GM18909 (cell line): ENCODE measurements around the gene OSBPL3.
A peak's percentile ranks its signal among the peaks of the same experiment; 100 is the strongest.

ENCODE experiments used
- ATAC-seq: cut with Tn5 transposase; IDR thresholded peaks from one replicate; pipeline ENCODE4 v1.9.1; 2021; ENCODE audit warnings: mild to moderate bottlenecking; ENCODE audit not compliant: unreplicated experiment, poor library complexity

OSBPL3 gene

GRCh38 chr7:24836084-24836483 lies 143.9 kb downstream of the OSBPL3 start:
- ATAC-seq, result peak; percentile 84

DNA sequence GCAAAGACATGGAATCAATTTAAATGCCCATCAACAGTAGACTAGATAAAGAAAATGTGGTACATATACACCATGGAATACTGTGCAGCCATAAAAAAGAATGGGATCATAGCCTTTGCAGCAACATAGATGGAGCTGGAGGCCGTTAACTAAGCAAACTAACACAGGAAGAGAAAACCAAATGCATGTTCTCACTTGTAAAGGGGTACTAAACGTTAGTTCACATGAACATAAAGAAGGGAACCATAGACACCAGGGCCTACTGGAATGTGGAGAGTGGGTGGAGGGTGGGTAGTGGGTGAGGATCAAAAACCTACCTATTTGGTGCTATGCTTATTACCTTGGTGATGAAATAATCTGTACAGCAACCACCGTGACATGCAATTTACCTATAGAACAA lies 144.3 kb downstream of the OSBPL3 start:
- ATAC-seq, result peak; percentile 11

DNA sequence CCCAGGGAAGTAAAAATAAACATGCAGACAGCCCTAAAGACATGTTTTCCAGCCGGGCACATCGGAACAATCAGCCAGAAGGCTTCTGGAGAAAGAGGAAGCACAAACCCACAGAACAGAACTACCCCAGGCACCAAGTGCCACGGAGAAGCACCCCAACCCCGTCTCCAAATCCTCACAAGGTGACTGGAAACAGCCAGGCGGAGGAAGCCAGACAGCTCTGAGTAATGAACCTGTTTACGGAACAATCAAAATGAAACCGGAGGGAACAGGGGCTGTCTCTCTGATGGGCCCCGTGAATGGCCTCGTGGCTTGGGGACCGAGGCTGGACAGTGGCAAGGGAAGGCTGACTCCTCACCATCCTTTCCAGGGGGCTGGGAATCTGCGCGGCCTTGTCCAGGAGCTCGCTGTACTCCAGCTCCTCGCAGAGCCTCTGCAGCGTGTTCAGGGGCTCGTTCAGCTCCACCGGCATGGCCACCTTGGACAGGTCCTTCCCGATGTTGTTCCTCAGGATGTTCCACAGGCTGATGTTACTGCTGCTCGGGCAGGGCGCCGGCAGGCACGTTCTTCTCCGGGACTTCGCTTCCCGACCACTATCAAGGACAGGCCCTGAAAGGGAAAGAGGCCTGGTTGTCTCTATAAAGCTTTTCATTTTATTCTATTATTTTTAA lies 145.7 kb downstream of the OSBPL3 start:
- ATAC-seq, result peak; percentile 45

DNA sequence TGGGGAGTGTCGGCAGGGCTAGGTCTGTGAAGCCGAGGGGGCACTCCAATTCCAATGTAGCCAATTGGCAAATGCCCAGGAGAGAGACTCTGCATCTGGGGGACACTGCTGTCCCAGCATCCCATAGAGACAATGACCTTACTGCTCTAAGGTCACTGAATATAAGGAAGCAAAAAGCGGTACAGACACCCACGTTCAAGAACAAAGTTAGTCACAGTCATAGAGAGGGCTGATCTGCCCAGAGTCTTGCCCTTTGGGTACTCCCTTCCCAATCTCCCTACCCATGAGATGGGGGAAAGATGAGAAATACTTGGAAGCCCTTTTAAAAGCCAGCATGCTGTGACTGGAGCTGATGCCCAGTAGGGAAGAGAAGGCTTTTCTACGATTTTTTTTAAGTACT lies 146.4 kb downstream of the OSBPL3 start:
- ATAC-seq, result no peak

GRCh38 chr7:24831240-24831639 lies 148.7 kb downstream of the OSBPL3 start:
- no peak for ATAC-seq

GRCh38 chr7:24830440-24831050 lies 149.4 kb downstream of the OSBPL3 start:
- no peak for ATAC-seq

- no peak for ATAC-seq
Observed at GRCh38 chr7:24829787-24830186, 150.2 kb downstream of the OSBPL3 start.

GRCh38 chr7:24828891-24829661 lies 150.9 kb downstream of the OSBPL3 start:
- ATAC-seq, result no peak

DNA sequence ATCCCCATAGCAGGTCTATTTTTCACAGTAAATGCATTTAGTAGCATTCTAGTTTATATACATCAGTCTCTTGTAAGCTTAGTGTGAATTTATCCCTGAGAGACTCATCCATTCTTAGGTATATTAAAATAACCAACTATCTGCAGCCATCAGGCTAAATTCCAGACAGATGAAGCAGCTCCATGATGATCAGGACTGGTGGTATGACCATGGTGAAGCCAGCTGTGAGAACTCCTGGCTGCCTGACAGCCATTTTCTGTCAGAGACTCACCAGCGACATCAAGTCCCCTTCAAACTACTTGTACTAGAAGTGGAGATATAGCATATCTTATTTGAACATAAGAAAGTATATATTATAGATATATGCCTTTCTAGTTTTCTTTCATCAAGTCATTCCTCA lies 152.4 kb downstream of the OSBPL3 start:
- ATAC-seq, result no peak

DNA sequence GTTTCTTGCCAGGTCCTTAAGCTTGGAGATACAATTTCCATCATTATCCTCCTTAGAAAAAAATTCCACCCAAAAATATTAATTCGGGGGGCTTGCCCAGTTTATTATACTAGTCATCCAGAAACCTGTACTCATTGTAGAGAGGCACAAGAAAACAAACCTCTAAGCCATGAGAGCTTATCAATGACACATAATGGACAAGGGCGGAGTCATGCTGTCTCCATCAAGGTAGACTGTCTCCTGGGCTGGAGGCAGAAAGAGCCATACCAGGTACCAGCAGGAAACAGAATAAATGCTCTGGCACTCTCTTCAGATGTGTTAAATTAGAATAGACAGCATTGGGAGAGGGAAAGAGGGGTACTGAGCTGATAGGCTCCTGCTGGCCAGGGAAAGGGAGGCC lies 153.0 kb downstream of the OSBPL3 start:
- no peak for ATAC-seq

GRCh38 chr7:24826662-24827020 lies 153.3 kb downstream of the OSBPL3 start:
- ATAC-seq, result no peak

- ATAC-seq, result no peak
Observed at GRCh38 chr7:24825931-24826661, 153.9 kb downstream of the OSBPL3 start.

- ATAC-seq, result no peak
Observed at GRCh38 chr7:24825381-24825794, 154.6 kb downstream of the OSBPL3 start.

DNA sequence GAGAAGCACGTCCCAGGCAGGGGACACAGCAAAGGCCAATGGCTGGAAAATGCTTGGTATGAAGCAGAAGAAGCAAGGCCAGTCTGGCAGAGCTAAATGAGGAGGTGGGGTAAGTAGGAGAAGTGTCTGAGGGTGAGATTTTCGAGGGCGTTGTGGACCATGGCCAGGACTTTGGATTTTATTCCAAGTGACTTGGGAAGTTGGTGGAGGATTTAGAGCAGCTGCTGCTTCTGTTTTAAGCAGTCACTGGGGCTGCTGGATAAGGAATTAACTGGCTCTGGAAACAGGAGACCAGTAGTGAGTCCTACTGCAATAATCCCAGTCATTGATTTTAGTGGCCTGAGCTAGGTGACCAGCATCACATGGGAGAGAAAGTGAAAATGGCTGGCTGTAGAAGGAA lies 155.1 kb downstream of the OSBPL3 start:
- no peak for ATAC-seq

DNA sequence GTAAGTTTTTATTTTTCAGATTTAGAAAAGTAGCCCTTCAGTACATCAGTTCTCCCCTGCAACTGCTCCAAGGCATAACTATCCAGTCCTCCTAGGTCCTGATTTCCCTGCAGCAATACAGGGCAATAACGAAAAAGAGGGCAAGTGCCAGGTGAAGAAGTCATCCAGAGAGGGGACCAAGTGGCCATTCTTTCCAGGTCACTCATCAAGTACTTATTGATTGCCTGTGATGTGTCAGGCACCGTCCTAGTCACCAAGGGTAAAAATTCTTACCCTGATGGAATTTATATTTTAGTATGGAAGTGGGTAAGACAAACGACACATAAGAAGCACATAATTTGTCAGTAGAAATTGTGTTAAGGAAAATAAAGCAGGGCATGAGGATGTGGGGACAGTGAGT lies 155.6 kb downstream of the OSBPL3 start:
- no peak for ATAC-seq

GRCh38 chr7:24821754-24822054 lies 158.3 kb downstream of the OSBPL3 start:
- ATAC-seq, result no peak

DNA sequence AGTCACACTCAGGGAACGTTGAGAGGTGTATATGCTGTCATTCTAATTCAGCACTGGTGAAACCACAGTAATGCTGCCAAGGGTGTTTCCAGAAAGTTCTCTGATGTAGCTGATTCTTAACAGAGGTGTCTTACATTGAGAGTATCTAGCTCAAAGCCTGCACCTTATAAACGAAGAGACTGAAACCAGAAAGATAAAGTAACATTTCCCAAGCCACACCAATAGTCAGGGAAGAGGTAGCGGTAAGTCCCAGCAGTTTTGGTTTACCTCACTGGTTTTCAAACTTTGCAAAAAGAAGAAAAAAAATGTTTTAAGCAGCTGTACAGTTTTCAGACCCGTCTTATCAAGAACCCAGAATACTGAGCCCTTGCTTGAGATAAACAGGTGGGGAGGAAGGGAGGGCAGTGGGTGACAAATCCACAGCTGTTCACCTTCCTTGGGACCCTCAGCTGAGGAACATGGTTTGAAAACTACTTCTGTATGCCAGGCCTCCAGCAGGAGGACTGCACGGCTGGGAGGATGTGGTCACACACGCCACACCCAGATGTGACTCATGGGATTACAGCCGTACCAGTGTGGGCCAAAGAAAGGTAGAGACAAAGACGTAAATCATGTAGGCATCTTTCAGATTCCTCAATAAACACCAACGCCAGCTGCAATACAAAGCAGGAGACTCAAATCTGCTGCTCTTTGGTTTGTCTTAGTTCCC lies 158.8 kb downstream of the OSBPL3 start:
- ATAC-seq, result peak; percentile 88

GRCh38 chr7:24820730-24821044 lies 159.3 kb downstream of the OSBPL3 start:
- ATAC-seq, result no peak

- ATAC-seq, result peak; percentile 63
Observed at GRCh38 chr7:24819916-24820689, 159.9 kb downstream of the OSBPL3 start.

DNA sequence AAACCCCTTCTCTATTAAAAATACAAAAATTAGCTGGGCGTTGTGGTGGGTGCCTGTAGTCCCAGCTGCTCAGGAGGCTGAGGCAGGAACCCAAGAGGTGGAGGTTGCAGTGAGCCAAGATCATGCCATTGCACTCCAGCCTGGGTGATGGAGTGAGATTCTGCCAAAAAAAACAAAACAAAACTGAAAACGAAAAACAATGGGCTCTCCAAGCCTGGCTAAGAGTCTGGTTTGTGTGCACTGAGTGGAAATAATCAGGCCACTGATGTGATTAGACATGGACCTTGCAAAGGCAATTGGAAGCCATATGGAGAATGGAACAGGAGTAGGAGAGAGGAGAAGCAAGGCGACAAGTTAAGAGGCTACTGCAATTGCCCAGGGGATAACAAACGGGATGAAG lies 162.6 kb downstream of the OSBPL3 start:
- no peak for ATAC-seq
